Measurements from ENCODE around the gene UBN2.

GRCh38 chr7:139230484-139230773, 608 bp upstream of the UBN2 start:
- TF ChIP-seq CTCF (IDR thresholded peaks at IDR 0.05; ENCODE audit: low read depth, low read length) (no peak), EZH2phosphoT487 (IDR thresholded peaks at IDR 0.05; ENCODE audit: low read depth) (no peak)

Measured in OCI-LY3 (cell line).